ENCODE data around the gene MDN1.

DNA sequence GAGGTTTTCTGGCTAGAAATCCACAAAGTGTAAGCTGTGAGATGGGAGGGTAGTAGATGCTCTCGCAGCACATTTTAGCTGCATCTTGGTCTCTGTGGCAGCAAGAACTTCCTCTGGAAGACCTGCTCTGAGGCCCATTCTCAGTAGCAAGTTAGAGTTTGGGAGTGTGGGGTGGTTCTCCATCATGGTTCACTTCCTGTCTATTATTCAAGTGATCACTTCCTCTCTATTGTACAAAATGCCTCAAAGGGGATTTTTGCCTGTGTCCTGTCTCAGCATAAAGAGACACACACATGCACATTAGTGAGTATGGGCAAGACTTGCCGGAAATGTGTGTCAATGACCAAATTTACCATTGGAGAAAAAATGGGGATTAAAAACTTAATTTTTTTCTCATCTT lies 223.5 kb downstream of the MDN1 start:
- TF ChIP-seq EZH2 (optimal IDR thresholded peaks at IDR 0.05; ENCODE audit: low read depth, low read length) (no peak), EZH2phosphoT487 (IDR thresholded peaks at IDR 0.05; ENCODE audit: low read length) (no peak)
- TF ChIP-seq, protein P1, sequence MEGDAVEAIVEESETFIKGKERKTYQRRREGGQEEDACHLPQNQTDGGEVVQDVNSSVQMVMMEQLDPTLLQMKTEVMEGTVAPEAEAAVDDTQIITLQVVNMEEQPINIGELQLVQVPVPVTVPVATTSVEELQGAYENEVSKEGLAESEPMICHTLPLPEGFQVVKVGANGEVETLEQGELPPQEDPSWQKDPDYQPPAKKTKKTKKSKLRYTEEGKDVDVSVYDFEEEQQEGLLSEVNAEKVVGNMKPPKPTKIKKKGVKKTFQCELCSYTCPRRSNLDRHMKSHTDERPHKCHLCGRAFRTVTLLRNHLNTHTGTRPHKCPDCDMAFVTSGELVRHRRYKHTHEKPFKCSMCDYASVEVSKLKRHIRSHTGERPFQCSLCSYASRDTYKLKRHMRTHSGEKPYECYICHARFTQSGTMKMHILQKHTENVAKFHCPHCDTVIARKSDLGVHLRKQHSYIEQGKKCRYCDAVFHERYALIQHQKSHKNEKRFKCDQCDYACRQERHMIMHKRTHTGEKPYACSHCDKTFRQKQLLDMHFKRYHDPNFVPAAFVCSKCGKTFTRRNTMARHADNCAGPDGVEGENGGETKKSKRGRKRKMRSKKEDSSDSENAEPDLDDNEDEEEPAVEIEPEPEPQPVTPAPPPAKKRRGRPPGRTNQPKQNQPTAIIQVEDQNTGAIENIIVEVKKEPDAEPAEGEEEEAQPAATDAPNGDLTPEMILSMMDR (IDR thresholded peaks at IDR 0.05; ENCODE audit: low read length), result no peak
